Muscle layer of duodenum (tissue), 2 donors: ENCODE results near the gene WDFY3.

Source experiments
- H3K27ac ChIP-seq: one replicate; pipeline ENCODE4 v1.7.0; 2013; ENCODE audit warnings: mild to moderate bottlenecking, low read length
- H3K27me3 ChIP-seq: one replicate; pipeline ENCODE4 v1.7.0; 2013; ENCODE audit warnings: low read depth, mild to moderate bottlenecking, control low read depth, low read length
- H3K36me3 ChIP-seq, 2 donors: one replicate each; pipeline ENCODE4 v1.7.0; 2013; ENCODE audit warnings: low read length in 2 of 2, control low read depth in 1 of 2, mild to moderate bottlenecking in 1 of 2; ENCODE audit not compliant: insufficient read depth in 2 of 2, control insufficient read depth in 1 of 2
- H3K4me1 ChIP-seq, 2 donors: one replicate each; pipeline ENCODE4 v1.7.0; 2013; ENCODE audit warnings: low read length in 2 of 2, mild to moderate bottlenecking in 2 of 2, control low read depth in 1 of 2, moderate library complexity in 1 of 2; ENCODE audit not compliant: insufficient read depth in 2 of 2, control insufficient read depth in 1 of 2
- H3K4me3 ChIP-seq, 2 donors: one replicate each; pipeline ENCODE4 v1.7.0; 2013; ENCODE audit warnings: low read length in 2 of 2, low read depth in 1 of 2, mild to moderate bottlenecking in 1 of 2
- H3K9me3 ChIP-seq, 2 donors: one replicate each; pipeline ENCODE4 v1.7.0; 2013; ENCODE audit warnings: low read length in 2 of 2, control low read depth in 1 of 2, mild to moderate bottlenecking in 1 of 2; ENCODE audit not compliant: control insufficient read depth in 1 of 2
- donor health status: healthy.

The WDFY3 gene

GRCh38 chr4:84966382-84967242, at the start of gene WDFY3:
TSS of gene WDFY3 (minus strand) at chr4:84966690. CDS start at chr4:84860591, 106,099 bp downstream.
- Histone ChIP-seq H3K4me3 (peak within 1 kb of the TSS; percentile 88 to 92), H3K36me3 (no peaks in the 10 kb centered on the region), H3K27me3 (no peaks in the 10 kb centered on the region)

DNA sequence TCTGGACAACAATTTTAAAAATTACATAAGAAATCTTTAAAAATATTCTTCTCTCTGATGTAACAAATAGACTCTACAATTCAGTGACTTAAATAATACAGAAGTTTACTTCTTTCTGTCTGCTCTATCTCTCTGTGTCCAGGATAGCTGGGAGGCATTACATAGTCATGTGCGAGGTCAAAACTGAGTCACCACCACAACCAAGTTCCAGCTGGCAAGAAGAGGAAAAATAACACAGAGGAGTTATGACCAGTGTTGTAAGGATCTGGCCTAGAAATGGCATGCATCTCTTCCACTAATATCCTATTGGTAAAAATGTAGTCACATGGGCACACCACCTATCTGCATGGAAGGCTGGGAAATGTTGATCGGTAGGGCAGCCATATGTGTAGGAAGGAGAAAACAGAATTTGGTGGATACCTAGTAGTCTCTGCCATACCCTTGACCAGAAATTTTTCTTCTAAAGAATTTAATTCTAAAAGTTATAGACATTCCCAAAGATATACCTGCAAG, 39.4 kb upstream of the WDFY3 start:
- H3K4me3 ChIP-seq = no peak overlapping the region
- no peaks in the 10 kb centered on the region for H3K27me3 ChIP-seq
- no peaks in the 10 kb centered on the region for H3K36me3 ChIP-seq

More at GRCh38 chr4:84966382-84967242, at the start of gene WDFY3:
- Histone ChIP-seq H3K4me1 (peaks cover 6 to 22% of the 10 kb centered on the region in 2 donors), H3K9me3 (no peaks in the 10 kb centered on the region), H3K27ac (peak within 1 kb of the TSS; percentile 85)

GRCh38 chr4:85000343-85000742, 33.9 kb upstream of the WDFY3 start:
- Histone ChIP-seq H3K4me3 (no peak overlapping the region), H3K36me3 (no peaks in the 10 kb centered on the region), H3K27ac (no peak overlapping the region), H3K27me3 (no peaks in the 10 kb centered on the region), H3K4me1 (no peaks in the 10 kb centered on the region), H3K9me3 (peaks cover 0 to 2% of the 10 kb centered on the region in 2 donors)

More for the DNA sequence above, 39.4 kb upstream of the WDFY3 start:
- Histone ChIP-seq H3K4me1 (no peaks in the 10 kb centered on the region), H3K9me3 (peaks cover 0 to 2% of the 10 kb centered on the region in 2 donors), H3K27ac (no peak overlapping the region)

DNA sequence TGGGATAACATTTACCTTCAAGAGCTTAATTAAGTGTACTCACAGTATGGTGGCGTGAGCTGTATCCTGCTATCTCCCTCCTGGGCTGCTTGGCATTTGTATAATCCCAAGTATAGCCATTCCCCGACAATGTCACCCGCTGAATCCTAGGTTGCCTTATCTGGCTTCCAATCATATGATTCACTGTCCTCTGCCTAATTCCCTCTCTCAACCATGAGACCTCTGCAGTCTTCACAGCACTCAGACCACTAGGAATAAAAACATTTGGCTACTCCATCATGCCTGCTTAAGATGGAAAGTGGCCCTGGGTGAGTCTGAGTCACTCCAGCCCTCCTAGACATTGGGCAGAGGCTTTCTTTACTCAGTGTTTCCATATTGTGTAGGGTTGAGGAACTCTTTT, 28.9 kb upstream of the WDFY3 start:
- no peaks in the 10 kb centered on the region for H3K27me3 ChIP-seq
- H3K36me3 ChIP-seq = no peaks in the 10 kb centered on the region

GRCh38 chr4:84994280-84994679, 27.8 kb upstream of the WDFY3 start:
- peak overlapping the region in 1 of 2 donors; percentile 50 for H3K4me3 ChIP-seq

More for the DNA sequence above, 28.9 kb upstream of the WDFY3 start:
- Histone ChIP-seq H3K27ac (no peak overlapping the region), H3K4me3 (no peak overlapping the region), H3K9me3 (no peaks in the 10 kb centered on the region), H3K4me1 (no peaks in the 10 kb centered on the region)

DNA sequence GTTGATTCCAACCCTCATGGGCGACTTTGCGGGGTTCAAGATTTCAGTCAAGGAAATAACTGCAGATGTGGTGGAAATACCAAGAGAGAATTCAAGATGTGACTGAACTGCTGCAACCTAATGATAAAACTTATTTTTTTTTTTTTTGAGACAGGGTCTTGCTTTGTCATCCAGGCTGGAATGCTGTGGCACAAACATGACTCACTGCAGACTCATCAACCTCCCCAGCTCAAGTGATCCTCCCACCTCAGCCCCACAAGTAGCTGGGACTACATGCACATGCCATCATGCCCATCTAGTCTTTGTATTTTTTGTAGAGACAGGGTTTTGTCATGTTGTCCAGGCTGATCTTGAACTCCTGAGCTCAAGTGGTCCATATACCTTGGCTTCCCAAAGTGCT, 19.5 kb upstream of the WDFY3 start:
- Histone ChIP-seq H3K9me3 (peaks cover 0 to 3% of the 10 kb centered on the region in 2 donors), H3K4me3 (no peak overlapping the region), H3K36me3 (no peaks in the 10 kb centered on the region), H3K27ac (no peak overlapping the region), H3K4me1 (no peaks in the 10 kb centered on the region), H3K27me3 (no peaks in the 10 kb centered on the region)

More at GRCh38 chr4:84994280-84994679, 27.8 kb upstream of the WDFY3 start:
- H3K9me3 ChIP-seq = no peaks in the 10 kb centered on the region
- H3K27ac ChIP-seq = no peak overlapping the region
- H3K36me3 ChIP-seq = no peaks in the 10 kb centered on the region
- no peaks in the 10 kb centered on the region for H3K27me3 ChIP-seq
- H3K4me1 ChIP-seq = no peaks in the 10 kb centered on the region

GRCh38 chr4:84977396-84977795, 10.9 kb upstream of the WDFY3 start:
- H3K4me3 ChIP-seq = no peak overlapping the region
- no peaks in the 10 kb centered on the region for H3K4me1 ChIP-seq
- no peaks in the 10 kb centered on the region for H3K27me3 ChIP-seq
- no peaks in the 10 kb centered on the region for H3K36me3 ChIP-seq
- no peak overlapping the region for H3K27ac ChIP-seq
- H3K9me3 ChIP-seq = no peaks in the 10 kb centered on the region

- no peak overlapping the region for H3K4me3 ChIP-seq
- H3K36me3 ChIP-seq = no peaks in the 10 kb centered on the region
- no peaks in the 10 kb centered on the region for H3K9me3 ChIP-seq
- H3K4me1 ChIP-seq = peaks cover 0 to 3% of the 10 kb centered on the region in 2 donors
- no peaks in the 10 kb centered on the region for H3K27me3 ChIP-seq
- H3K27ac ChIP-seq = no peak overlapping the region
Measured at GRCh38 chr4:84973856-84974255, 7.4 kb upstream of the WDFY3 start.

GRCh38 chr4:84971319-84971932, 4.9 kb upstream of the WDFY3 start:
- Histone ChIP-seq H3K4me1 (peaks cover 0 to 3% of the 10 kb centered on the region in 2 donors), H3K27ac (no peak overlapping the region), H3K9me3 (no peaks in the 10 kb centered on the region), H3K4me3 (no peak overlapping the region), H3K27me3 (no peaks in the 10 kb centered on the region), H3K36me3 (no peaks in the 10 kb centered on the region)

DNA sequence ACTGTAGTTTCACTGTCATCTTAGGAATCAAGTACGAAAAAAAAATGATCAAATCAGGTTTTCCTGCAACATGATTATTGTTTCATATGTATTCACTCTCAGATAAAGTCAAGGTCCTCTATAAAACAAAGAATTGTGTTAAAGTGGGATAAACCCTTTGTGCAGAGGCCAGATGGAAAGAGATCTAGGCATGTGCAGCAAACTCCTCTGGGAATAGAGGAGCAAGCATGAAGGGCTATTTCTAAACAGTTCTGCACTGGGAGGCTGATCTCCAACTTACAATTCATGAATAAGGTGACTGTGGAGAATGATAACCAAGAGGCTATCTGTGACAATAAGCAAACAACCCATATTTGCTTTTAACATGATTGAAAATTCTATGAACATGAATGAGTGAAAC, 2.4 kb upstream of the WDFY3 start:
- Histone ChIP-seq H3K27ac (no peak overlapping the region), H3K4me1 (peaks cover 6 to 15% of the 10 kb centered on the region in 2 donors), H3K36me3 (no peaks in the 10 kb centered on the region)

DNA sequence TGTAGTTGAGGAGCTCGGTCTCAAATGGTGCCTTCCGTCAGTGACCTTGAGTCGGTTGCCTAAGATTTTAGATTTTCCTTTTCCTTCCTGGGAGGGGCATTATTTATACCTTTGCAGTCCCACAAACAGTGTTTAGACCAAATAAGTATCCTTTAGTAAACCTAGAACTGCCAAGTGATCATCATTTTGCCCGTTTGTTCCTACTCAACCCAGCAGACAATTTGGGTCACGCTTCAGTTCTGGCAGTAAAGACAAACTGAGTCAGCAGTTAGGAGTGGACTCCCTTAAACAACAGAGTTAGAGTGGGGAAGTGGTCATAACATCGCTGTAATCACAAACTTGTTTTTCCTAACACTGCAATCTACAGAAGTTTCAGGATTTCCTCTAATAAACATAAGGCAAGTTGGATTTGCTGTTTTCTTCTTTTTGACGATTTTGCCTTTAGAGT, 777 bp upstream of the WDFY3 start:
- Histone ChIP-seq H3K27me3 (no peaks in the 10 kb centered on the region), H3K4me3 (peak overlapping the region; percentile 88 to 92), H3K36me3 (no peaks in the 10 kb centered on the region), H3K27ac (peak overlapping the region; percentile 85), H3K9me3 (no peaks in the 10 kb centered on the region), H3K4me1 (peaks cover 6 to 17% of the 10 kb centered on the region in 2 donors)

More for the DNA sequence above, 2.4 kb upstream of the WDFY3 start:
- Histone ChIP-seq H3K27me3 (no peaks in the 10 kb centered on the region), H3K9me3 (no peaks in the 10 kb centered on the region), H3K4me3 (no peak overlapping the region)
